ENCODE results near the gene ICAM5.
"Not testable (repeated sequence)": the region's sequence is repeated elsewhere in the genome, so short reads cannot be mapped to it uniquely, and the experiment has no call there.

ICAM5 gene

GRCh38 chr19:10270616-10271394, 18.9 kb upstream of the ICAM5 start, which contains the start of gene ICAM1:
ICAM1 (plus strand) TSS chr19:10271120; CDS start chr19:10271160, 40 bp downstream.
- DNase-seq (ENCODE audit: low read depth), result peak; percentile 39
- TF ChIP-seq CTCF (conservative IDR thresholded peaks at IDR 0.05; ENCODE audit: low read length), result no peak
- H3K4me3 ChIP-seq (ENCODE audit: low read length), result peak within 1 kb of the TSS; percentile 40

GRCh38 chr19:10271543-10272086, 18.1 kb upstream of the ICAM5 start:
- TF ChIP-seq CTCF (conservative IDR thresholded peaks at IDR 0.05; ENCODE audit: low read length), result no peak
- no peak for DNase-seq (ENCODE audit: low read depth)
- peak overlapping the region; percentile 2 for H3K4me3 ChIP-seq (ENCODE audit: low read length)

- TF ChIP-seq CTCF (conservative IDR thresholded peaks at IDR 0.05; ENCODE audit: low read length), result no peak
- no peak overlapping the region for H3K4me3 ChIP-seq (ENCODE audit: low read length)
- no peak for DNase-seq (ENCODE audit: low read depth)
Observed at GRCh38 chr19:10274589-10274988, 15.2 kb upstream of the ICAM5 start.

GRCh38 chr19:10277795-10278589, 11.8 kb upstream of the ICAM5 start:
- DNase-seq (ENCODE audit: low read depth), result no peak
- TF ChIP-seq CTCF (conservative IDR thresholded peaks at IDR 0.05; ENCODE audit: low read length), result no peak
- no peak overlapping the region for H3K4me3 ChIP-seq (ENCODE audit: low read length)

- DNase-seq (ENCODE audit: low read depth), result no peak
- TF ChIP-seq CTCF (conservative IDR thresholded peaks at IDR 0.05; ENCODE audit: low read length), result no peak
- H3K4me3 ChIP-seq (ENCODE audit: low read length), result no peak overlapping the region
Observed at GRCh38 chr19:10278935-10279334, 10.8 kb upstream of the ICAM5 start.

GRCh38 chr19:10279737-10280442, 9.9 kb upstream of the ICAM5 start:
- no peak for TF ChIP-seq CTCF (conservative IDR thresholded peaks at IDR 0.05; ENCODE audit: low read length)
- no peak for DNase-seq (ENCODE audit: low read depth)
- H3K4me3 ChIP-seq (ENCODE audit: low read length), result no peak overlapping the region

GRCh38 chr19:10282043-10282442, 7.7 kb upstream of the ICAM5 start:
- not testable (repeated sequence) for H3K4me3 ChIP-seq (ENCODE audit: low read length); DNase-seq (ENCODE audit: low read depth)

All from AG10803 (cell line).